ENCODE results near the gene CALML5.

- TF ChIP-seq CTCF (conservative IDR thresholded peaks at IDR 0.05; ENCODE audit: low read length) = no peak
- no peak for TF ChIP-seq EZH2phosphoT487 (IDR thresholded peaks at IDR 0.05; ENCODE audit: borderline replicate concordance)
Observed at GRCh38 chr10:5532618-5533097, 33.3 kb upstream of the CALML5 start.
